ENCODE results near the gene TRAPPC12.

TRAPPC12 gene

DNA sequence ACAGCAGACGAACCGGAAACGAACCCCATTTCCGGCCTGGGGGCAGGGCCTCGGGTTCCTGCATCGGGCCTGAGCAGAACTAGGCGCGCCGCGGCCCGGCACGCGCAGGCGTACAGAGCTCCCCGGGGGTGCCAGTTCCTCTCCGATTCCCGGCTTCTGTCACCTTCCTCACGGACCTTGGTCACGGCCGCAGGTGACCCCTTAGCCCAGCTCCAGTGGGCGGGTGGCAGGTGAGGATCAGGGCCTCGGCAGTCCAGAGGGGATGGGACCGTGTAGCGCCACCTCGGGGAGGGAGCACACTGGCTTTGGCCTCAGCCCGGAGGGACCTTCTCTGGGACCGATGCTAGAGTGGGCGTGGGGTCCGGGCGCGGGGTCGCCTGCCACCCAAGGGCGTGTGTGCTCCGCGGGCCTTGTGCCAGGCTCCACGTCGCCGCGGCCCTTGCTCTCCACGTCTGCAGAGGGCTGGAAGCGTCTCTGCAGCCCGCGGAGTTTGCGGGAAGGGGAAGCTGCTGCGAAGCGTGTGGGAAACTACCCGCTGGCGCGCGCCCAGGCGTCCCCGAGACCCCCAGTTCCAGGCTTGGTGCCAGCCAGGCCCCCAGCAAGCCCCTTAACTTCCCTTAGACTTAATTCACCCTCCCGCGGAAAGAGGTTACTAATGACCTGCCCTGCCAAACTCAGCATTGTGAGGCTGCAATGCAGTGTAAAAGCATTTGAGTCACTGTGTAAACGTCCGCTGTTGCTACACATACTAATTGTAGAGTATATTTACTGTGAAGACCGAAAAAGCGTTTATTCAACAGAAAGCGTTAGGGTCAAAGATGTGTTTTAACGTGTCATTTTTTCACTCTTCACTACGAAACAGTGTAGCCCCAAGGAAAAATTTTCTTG lies at the start of gene TRAPPC12:
TRAPPC12 (plus strand) TSS at position 48 of the 888 bp plus-strand sequence. CDS start 7,930 bp downstream, outside the sequence.
- TF ChIP-seq, protein P1, sequence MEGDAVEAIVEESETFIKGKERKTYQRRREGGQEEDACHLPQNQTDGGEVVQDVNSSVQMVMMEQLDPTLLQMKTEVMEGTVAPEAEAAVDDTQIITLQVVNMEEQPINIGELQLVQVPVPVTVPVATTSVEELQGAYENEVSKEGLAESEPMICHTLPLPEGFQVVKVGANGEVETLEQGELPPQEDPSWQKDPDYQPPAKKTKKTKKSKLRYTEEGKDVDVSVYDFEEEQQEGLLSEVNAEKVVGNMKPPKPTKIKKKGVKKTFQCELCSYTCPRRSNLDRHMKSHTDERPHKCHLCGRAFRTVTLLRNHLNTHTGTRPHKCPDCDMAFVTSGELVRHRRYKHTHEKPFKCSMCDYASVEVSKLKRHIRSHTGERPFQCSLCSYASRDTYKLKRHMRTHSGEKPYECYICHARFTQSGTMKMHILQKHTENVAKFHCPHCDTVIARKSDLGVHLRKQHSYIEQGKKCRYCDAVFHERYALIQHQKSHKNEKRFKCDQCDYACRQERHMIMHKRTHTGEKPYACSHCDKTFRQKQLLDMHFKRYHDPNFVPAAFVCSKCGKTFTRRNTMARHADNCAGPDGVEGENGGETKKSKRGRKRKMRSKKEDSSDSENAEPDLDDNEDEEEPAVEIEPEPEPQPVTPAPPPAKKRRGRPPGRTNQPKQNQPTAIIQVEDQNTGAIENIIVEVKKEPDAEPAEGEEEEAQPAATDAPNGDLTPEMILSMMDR (IDR thresholded peaks at IDR 0.05; ENCODE audit: low read depth, low read length), result peak; percentile 53
- peak; percentile 82 to 84 for DNase-seq (ENCODE audit: low read depth in 2 of 2)

DNA sequence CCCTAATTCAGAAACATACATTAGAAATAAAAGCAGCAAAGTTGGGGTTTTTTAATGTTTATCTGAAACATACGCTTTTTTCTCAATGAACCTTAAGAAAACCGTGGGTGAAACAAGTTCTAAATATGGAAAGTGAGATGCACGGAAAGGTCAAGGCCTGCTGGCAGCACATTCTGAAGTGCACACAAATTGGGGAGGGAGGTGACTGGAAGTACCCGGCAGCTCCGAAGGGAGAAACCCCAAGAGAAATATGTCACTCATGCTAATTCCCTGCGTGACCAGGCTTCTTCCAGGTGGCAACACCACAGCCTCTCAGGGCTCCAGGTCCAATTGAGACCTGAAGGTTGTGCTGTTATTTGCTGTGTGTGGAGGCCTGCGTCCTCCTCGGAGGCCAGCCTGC lies 47.4 kb upstream of the TRAPPC12 start:
- no peak for DNase-seq (ENCODE audit: low read depth in 2 of 2)
- no peak overlapping the region for H3K4me3 ChIP-seq (replicated peaks in 1 of 2; ENCODE audit: low read depth in 2 of 2, low read length in 2 of 2)
- TF ChIP-seq, protein P1 (IDR thresholded peaks at IDR 0.05; ENCODE audit: low read depth, low read length), result no peak

More for the DNA sequence above, at the start of gene TRAPPC12:
- peak within 1 kb of the TSS; percentile 76 to 88 for H3K4me3 ChIP-seq (replicated peaks in 1 of 2; ENCODE audit: low read depth in 2 of 2, low read length in 2 of 2)

DNA sequence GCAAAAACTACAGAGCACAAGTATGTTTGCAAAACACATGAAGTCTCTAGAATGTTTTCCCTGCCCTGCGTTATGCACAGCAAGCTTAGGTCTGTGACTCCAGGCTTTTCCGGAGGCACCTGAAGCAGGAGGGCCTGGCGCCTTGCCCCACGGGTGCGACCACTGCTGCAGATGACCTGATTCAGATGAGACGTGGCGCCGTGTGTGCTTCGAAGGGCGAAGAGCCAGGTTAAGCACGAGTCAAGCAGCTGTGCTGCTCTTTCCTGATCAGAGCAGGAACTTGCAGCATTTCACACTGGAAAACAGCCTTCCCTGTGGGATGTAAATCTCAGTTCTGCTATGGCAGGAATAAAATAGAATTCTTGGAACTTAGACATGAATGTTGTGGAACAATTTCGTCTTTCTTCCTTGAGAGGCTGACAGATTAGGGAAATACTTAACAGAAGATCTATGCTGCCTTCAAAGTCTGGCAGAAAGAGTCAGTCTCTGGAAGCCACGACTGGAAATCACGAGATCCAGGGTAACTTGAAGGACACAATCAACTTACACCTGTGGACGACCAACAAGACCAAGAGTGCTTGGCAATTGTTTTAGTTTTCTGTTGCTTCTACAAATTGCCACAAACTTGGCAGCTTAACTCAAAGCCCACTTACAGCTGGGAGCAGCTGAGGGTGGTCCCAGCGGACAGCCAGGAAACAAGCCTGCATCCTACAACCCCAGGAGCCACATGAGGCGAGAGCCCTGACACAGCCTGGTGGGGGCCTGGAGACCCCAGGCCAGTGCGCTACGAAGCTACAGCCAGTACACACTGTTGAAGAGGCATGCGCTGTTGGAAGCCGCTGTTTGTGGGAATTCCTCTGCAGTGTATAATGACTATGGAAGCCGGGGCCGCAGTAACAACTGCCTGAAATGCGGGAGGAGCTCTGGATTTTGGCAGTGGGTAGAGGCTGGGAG lies 44.8 kb upstream of the TRAPPC12 start:
- DNase-seq (ENCODE audit: low read depth in 2 of 2), result no peak
- TF ChIP-seq, protein P1 (IDR thresholded peaks at IDR 0.05; ENCODE audit: low read depth, low read length), result no peak
- no peak overlapping the region for H3K4me3 ChIP-seq (replicated peaks in 1 of 2; ENCODE audit: low read depth in 2 of 2, low read length in 2 of 2)

DNA sequence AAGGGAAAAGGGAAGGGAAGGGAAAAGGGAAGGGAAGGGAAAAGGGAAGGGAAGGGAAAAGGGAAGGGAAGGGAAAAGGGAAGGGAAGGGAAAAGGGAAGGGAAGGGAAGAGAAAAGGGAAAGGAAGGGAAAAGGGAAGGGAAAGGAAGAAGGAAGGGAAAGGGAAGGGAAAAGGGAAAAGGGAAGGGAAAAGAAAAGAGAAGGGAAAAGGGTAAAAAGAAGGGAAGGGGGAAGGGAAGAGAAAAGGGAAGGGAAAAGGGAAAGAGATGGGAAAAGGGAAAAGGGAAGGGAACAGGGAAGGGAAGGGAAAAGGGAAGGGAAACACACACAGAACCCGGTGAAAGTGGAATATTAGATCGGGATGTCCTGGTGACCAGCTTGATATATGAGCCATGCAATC lies 42.6 kb upstream of the TRAPPC12 start:
- no peak for DNase-seq (ENCODE audit: low read depth in 2 of 2)
- TF ChIP-seq, protein P1 (IDR thresholded peaks at IDR 0.05; ENCODE audit: low read depth, low read length), result no peak
- no peak overlapping the region for H3K4me3 ChIP-seq (replicated peaks in 1 of 2; ENCODE audit: low read depth in 2 of 2, low read length in 2 of 2)

DNA sequence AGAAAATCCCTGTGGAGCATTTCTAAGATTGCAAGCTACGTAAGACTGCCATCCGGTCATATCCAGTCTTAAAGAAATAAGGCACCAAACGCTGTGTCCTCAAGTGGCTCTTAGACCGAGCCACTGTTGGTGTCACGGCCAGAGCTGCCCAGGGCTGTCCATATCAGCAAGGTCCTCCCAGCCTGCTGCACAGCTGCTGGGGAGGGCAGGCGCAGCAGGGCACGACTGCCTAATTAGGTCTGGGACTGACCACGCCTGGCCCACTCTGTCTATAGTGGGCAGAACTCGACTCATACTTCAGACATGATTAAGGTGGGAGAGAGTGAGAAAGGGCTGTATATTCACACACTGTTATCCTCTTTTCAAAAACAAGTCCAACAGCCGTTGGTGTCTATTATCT lies 41.2 kb upstream of the TRAPPC12 start:
- no peak overlapping the region for H3K4me3 ChIP-seq (replicated peaks in 1 of 2; ENCODE audit: low read depth in 2 of 2, low read length in 2 of 2)
- TF ChIP-seq, protein P1 (IDR thresholded peaks at IDR 0.05; ENCODE audit: low read depth, low read length), result no peak
- no peak for DNase-seq (ENCODE audit: low read depth in 2 of 2)

DNA sequence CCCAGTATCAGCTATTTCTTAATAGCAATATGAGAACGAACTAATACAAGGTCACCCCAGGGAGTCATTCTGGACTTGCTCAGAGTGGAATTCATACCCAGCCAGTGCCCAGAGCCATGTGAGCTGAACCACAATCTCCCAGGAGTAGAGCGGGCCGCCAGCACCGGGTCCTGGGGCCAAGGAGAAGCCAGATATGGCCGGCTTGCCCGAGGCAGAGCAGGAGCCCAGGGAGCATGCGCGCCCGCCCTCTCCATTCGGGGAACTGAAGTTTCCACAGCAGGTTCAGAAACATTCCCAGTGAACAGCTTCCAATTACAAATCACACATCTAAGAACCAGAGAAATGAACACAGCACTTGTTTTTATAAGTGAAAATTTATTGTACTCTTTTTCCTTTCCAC lies 39.4 kb upstream of the TRAPPC12 start:
- no peak overlapping the region for H3K4me3 ChIP-seq (replicated peaks in 1 of 2; ENCODE audit: low read depth in 2 of 2, low read length in 2 of 2)
- TF ChIP-seq, protein P1 (IDR thresholded peaks at IDR 0.05; ENCODE audit: low read depth, low read length), result no peak
- no peak for DNase-seq (ENCODE audit: low read depth in 2 of 2)
